Testis (tissue), 2 donors: ENCODE results near the gene NADSYN1.

Experiments used
- POLR2A ChIP-seq: fragments of 450-650 bp; IDR thresholded peaks from one replicate; pipeline ENCODE4 v1.6.1; 2017; ENCODE audit warnings: antibody characterized with exemption, mild to moderate bottlenecking, moderate library complexity
- TF ChIP-seq, protein P1 (sequence below), 3 experiments: fragments of 450-650 bp in 2 of 3; fragments of 200-600 bp in 1 of 3; sonication (generic) in 1 of 3; IDR thresholded peaks; one replicate each; pipeline ENCODE4 v1.5.1; 2016 to 2019; ENCODE audit warnings: antibody characterized with exemption in 3 of 3, mild to moderate bottlenecking in 2 of 3, moderate library complexity in 1 of 3

DNA sequence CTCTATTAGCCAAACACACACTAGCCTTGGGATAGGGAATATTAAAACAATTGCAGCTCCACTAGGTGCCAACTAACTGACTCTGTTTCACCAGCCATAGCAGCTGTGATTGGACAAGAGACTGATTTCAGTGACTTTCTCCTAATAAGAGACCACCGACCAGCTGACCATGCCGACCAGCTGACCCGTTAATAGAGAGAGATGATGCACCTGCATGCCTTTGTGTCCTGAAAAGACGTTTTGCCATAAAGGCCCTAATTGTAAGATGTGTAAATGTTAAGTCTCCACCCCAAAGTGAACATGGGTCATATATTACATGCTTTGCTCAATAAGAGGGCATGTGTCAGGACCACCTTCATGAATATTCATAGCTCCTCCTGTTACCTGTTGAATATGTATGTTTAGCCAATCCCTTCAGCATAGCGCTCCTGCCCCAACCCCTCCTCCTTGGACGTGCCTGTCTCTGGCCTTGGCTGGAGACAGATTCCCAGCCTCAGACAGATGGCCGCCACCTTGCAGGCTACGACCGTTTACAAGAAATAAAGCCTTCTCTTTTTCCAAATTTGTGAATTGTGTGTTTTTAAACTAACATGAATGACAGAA, 1.3 kb upstream of the NADSYN1 start:
- no peak for TF ChIP-seq POLR2A
- TF ChIP-seq, protein P1, sequence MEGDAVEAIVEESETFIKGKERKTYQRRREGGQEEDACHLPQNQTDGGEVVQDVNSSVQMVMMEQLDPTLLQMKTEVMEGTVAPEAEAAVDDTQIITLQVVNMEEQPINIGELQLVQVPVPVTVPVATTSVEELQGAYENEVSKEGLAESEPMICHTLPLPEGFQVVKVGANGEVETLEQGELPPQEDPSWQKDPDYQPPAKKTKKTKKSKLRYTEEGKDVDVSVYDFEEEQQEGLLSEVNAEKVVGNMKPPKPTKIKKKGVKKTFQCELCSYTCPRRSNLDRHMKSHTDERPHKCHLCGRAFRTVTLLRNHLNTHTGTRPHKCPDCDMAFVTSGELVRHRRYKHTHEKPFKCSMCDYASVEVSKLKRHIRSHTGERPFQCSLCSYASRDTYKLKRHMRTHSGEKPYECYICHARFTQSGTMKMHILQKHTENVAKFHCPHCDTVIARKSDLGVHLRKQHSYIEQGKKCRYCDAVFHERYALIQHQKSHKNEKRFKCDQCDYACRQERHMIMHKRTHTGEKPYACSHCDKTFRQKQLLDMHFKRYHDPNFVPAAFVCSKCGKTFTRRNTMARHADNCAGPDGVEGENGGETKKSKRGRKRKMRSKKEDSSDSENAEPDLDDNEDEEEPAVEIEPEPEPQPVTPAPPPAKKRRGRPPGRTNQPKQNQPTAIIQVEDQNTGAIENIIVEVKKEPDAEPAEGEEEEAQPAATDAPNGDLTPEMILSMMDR (IDR thresholded peaks at IDR 0.05), result no peak
